Measurements from ENCODE around the gene ALPL.

The ALPL gene

DNA sequence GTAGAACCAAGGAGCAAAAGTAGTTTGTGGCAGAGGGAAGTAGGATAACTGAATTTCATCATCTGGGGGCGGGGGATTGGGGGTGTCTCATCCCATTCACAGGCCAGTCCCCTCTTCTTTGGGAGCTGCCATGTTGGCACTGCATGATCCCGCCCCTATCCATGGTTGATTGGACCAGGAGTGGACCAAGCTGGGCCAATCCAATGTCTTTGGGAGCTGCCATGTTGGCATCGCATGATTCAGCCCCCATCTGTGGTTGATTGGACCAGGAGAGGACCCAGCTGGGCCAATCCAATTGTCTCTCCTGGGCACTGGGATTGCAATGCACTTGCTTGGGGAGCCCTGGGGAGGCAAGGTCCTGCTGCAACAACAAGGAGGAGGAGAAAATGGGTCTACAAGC is 12.3 kb upstream of the ALPL start (continued):
- TF ChIP-seq ZNF692 (tag by site-specific recombination; IDR thresholded peaks at IDR 0.05) (no peak), ZSCAN16 (tag by site-specific recombination; IDR thresholded peaks at IDR 0.05) (no peak), ZNF266 (tag by site-specific recombination; IDR thresholded peaks at IDR 0.05; ENCODE audit: low read depth) (no peak), OVOL3 (tag by site-specific recombination; IDR thresholded peaks at IDR 0.05) (no peak), SCRT2 (tag by site-specific recombination; IDR thresholded peaks at IDR 0.05) (no peak), ZNF133 (tag by site-specific recombination; IDR thresholded peaks at IDR 0.05) (no peak), ZNF610 (tag by site-specific recombination; IDR thresholded peaks at IDR 0.05; ENCODE audit: borderline replicate concordance) (no peak)
- TF ChIP-seq, protein P1, sequence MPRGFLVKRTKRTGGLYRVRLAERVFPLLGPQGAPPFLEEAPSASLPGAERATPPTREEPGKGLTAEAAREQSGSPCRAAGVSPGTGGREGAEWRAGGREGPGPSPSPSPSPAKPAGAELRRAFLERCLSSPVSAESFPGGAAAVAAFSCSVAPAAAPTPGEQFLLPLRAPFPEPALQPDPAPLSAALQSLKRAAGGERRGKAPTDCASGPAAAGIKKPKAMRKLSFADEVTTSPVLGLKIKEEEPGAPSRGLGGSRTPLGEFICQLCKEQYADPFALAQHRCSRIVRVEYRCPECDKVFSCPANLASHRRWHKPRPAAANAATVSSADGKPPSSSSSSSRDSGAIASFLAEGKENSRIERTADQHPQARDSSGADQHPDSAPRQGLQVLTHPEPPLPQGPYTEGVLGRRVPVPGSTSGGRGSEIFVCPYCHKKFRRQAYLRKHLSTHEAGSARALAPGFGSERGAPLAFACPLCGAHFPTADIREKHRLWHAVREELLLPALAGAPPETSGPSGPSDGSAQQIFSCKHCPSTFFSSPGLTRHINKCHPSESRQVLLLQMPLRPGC (tag by site-specific recombination; IDR thresholded peaks at IDR 0.05): no peak
- TF ChIP-seq, protein P2, sequence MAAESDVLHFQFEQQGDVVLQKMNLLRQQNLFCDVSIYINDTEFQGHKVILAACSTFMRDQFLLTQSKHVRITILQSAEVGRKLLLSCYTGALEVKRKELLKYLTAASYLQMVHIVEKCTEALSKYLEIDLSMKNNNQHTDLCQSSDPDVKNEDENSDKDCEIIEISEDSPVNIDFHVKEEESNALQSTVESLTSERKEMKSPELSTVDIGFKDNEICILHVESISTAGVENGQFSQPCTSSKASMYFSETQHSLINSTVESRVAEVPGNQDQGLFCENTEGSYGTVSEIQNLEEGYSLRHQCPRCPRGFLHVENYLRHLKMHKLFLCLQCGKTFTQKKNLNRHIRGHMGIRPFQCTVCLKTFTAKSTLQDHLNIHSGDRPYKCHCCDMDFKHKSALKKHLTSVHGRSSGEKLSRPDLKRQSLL (tag by site-specific recombination; IDR thresholded peaks at IDR 0.05): no peak

DNA sequence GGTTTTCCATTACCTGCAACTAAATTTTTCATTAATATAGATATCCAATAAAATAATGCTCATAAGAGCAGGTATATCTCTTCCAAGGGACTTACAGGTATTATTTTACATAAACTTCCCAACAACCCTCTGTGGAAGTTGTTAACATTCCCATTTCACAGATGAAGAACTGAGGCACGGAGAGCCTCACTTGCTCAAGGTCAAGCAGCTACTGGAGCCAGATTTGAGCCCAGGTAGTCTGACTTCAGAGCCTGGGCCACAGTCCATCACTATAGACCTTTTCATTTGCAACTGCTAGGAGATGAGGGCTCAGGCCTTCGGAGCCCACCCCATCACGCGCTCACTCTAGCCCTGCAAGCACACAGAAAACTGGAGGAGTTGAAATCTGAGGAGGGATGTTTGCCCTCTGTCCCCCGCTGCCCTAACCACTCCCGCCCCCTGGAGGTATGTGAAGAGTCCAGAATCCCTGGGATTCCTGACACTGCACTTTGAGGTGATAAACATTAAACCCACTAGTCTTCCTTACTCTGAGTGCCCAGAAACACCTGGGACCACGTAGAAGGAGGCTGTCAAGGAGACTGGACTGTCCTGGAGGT is 11.7 kb upstream of the ALPL start:
- TF ChIP-seq EGR2 (tag by site-specific recombination; IDR thresholded peaks at IDR 0.05; ENCODE audit: low read depth) (peak; percentile 23; the same call in 1 of the 2 replicates), ZIC2 (tag by site-specific recombination; IDR thresholded peaks at IDR 0.05) (peak; percentile 8; the same call in 1 of the 2 replicates), ZNF2 (tag by site-specific recombination; IDR thresholded peaks at IDR 0.05) (no peak)
- no peaks in the 10 kb centered on the region for H3K9me3 ChIP-seq (ENCODE audit: control insufficient read depth, insufficient read depth, low read depth, low read length)
- no peaks in the 10 kb centered on the region for H3K4me1 ChIP-seq (ENCODE audit: control insufficient read depth, insufficient read depth, low read length)
- no peak overlapping the region for H3K27ac ChIP-seq (ENCODE audit: extremely low read depth, low read depth, low read length)
- no peaks in the 10 kb centered on the region for H3K36me3 ChIP-seq (ENCODE audit: control insufficient read depth in 2 of 2, insufficient read depth in 1 of 2, low read length in 2 of 2)
- CTCF ChIA-PET: interaction anchor here (1.5 to 2.8 kb wide), 2 partner anchors 12 to 127 kb away, joined by 5 to 8 read pairs; partner anchors contain the start of gene ALPL
- H3K4me3 ChIP-seq (ENCODE audit: low read depth, low read length): no peak overlapping the region
- POLR2A ChIA-PET: no interaction called here

- Histone ChIP-seq H3K4me1 (ENCODE audit: control insufficient read depth, insufficient read depth, low read length) (no peaks in the 10 kb centered on the region), H3K9me3 (ENCODE audit: control insufficient read depth, insufficient read depth, low read depth, low read length) (no peaks in the 10 kb centered on the region), H3K36me3 (ENCODE audit: control insufficient read depth in 2 of 2, insufficient read depth in 1 of 2, low read length in 2 of 2) (no peaks in the 10 kb centered on the region), H3K4me3 (ENCODE audit: low read depth, low read length) (no peak overlapping the region), H3K27ac (ENCODE audit: extremely low read depth, low read depth, low read length) (no peak overlapping the region)
- TF ChIP-seq ZNF37A (tag by site-specific recombination; IDR thresholded peaks at IDR 0.05) (no peak), ZNF707 (tag by site-specific recombination; IDR thresholded peaks at IDR 0.05) (peak; percentile 90), GLIS1 (tag by site-specific recombination; IDR thresholded peaks at IDR 0.05) (no peak), ZBTB44 (tag by site-specific recombination; IDR thresholded peaks at IDR 0.05) (no peak), ZBTB21 (tag by site-specific recombination; IDR thresholded peaks at IDR 0.05) (no peak)
- TF ChIP-seq, protein P3, sequence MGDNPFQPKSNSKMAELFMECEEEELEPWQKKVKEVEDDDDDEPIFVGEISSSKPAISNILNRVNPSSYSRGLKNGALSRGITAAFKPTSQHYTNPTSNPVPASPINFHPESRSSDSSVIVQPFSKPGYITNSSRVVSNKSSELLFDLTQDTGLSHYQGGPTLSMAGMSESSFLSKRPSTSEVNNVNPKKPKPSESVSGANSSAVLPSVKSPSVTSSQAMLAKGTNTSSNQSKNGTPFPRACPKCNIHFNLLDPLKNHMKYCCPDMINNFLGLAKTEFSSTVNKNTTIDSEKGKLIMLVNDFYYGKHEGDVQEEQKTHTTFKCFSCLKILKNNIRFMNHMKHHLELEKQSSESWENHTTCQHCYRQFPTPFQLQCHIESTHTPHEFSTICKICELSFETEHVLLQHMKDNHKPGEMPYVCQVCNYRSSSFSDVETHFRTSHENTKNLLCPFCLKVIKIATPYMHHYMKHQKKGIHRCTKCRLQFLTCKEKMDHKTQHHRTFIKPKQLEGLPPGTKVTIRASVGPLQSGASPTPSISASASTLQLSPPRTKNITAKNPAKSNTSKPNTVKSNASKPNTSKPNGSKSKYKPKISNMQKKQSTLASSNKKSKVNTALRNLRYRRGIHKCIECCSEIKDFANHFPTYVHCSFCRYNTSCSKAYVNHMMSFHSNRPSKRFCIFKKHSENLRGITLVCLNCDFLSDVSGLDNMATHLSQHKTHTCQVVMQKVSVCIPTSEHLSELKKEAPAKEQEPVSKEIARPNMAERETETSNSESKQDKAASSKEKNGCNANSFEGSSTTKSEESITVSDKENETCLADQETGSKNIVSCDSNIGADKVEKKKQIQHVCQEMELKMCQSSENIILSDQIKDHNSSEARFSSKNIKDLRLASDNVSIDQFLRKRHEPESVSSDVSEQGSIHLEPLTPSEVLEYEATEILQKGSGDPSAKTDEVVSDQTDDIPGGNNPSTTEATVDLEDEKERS (tag by site-specific recombination; IDR thresholded peaks at IDR 0.05): no peak
- POLR2A ChIA-PET: no interaction called here
- CTCF ChIA-PET: interaction anchor here (0.8 to 1.9 kb wide), 8 partner anchors 9 to 244 kb away, joined by 3 to 7 read pairs (median 4); no protein-coding TSS in a partner anchor
Measured at GRCh38 chr1:21499283-21499950, 9.8 kb upstream of the ALPL start.
